B cell (primary cell): ENCODE measurements around the gene PALM2AKAP2. TPM values are rescaled to one million over a fixed set of nuclear protein-coding genes. Genes with fewer than 3 reads are reported as not detected.

Experiments used
- ATAC-seq: fragments of 200-7000 bp; cut with Tn5 transposase; one replicate; pipeline ENCODE4 v1.10.0; 2021; ENCODE audit warnings: low read depth, mild to moderate bottlenecking, moderate number of reproducible peaks, moderate library complexity
- CTCF ChIA-PET: fragments of 350-600 bp; sonication (Branson Sonifier 250); formaldehyde crosslinking; loops from one replicate; lab custom pipeline; 2021; ENCODE audit warnings: antibody characterized with exemption, inconsistent platforms; lab: Charles Lee
- POLR2A ChIA-PET: fragments of 350-600 bp; sonication (Branson Sonifier 250); formaldehyde crosslinking; loops from one replicate; lab custom pipeline; 2021; ENCODE audit warnings: antibody characterized with exemption; lab: Charles Lee
- DNase-seq: peaks from one replicate; pipeline ENCODE4 v3.0.0; 2013
- H2AFZ ChIP-seq: 2 replicates; pipeline ENCODE4 v1.6.1; 2012; ENCODE audit warnings: mild to moderate bottlenecking, low read depth, low read length; ENCODE audit not compliant: insufficient read depth, poor library complexity, severe bottlenecking
- H3K27ac ChIP-seq, 2 donors: 1 replicate in 1 of 2; 2 replicates in 1 of 2; pipeline ENCODE4 v1.5.1; 2012 to 2013; ENCODE audit warnings: low read length in 2 of 2, mild to moderate bottlenecking in 2 of 2, moderate library complexity in 1 of 2
- H3K27me3 ChIP-seq, 4 experiments: fragments of 200-600 bp in 1 of 4; sonication (generic) in 1 of 4; replicated peaks in 1 of 4; 1 replicate in 2 of 4; 2 replicates in 2 of 4; pipeline versions ENCODE4 v1.6.1 to v1.7.0; 2013 to 2016; ENCODE audit warnings: low read length in 3 of 4, mild to moderate bottlenecking in 2 of 4, mixed read lengths in 1 of 4, moderate library complexity in 1 of 4; ENCODE audit not compliant: insufficient read depth in 4 of 4, control insufficient read depth in 3 of 4; ENCODE audit errors: control extremely low read depth in 1 of 4
- H3K36me3 ChIP-seq, 2 experiments: replicated peaks in 1 of 2; 1 replicate in 1 of 2; 2 replicates in 1 of 2; pipeline versions ENCODE4 v1.6.1 to v1.7.1; 2013; ENCODE audit warnings: low read length in 1 of 2; ENCODE audit not compliant: insufficient read depth in 2 of 2, control insufficient read depth in 1 of 2; ENCODE audit errors: control extremely low read depth in 1 of 2, extremely low read depth in 1 of 2
- H3K4me1 ChIP-seq, 2 donors: fragments of 200-600 bp in 1 of 2; sonication (generic) in 1 of 2; 1 replicate in 1 of 2; 2 replicates in 1 of 2; pipeline versions ENCODE4 v1.5.1 to v1.6.1; 2013 to 2017; ENCODE audit warnings: low read length in 2 of 2; ENCODE audit not compliant: control insufficient read depth in 2 of 2, insufficient read depth in 2 of 2
- H3K4me2 ChIP-seq: replicated peaks from 2 replicates; pipeline ENCODE3; 2012; ENCODE audit warnings: mild to moderate bottlenecking, low read depth, low read length; ENCODE audit not compliant: poor library complexity, severe bottlenecking
- H3K4me3 ChIP-seq, 5 experiments: fragments of 200-600 bp in 1 of 5; sonication (generic) in 1 of 5; 1 replicate in 3 of 5; 2 replicates in 2 of 5; pipeline versions ENCODE4 v1.5.1 to v1.7.0; 2011 to 2016; ENCODE audit warnings: low read length in 4 of 5, mild to moderate bottlenecking in 4 of 5, low read depth in 2 of 5, control low read depth in 1 of 5, moderate library complexity in 1 of 5; ENCODE audit not compliant: insufficient read depth in 1 of 5; ENCODE audit errors: control extremely low read depth in 1 of 5, extremely low read depth in 1 of 5
- H3K79me2 ChIP-seq: fragments of 200-600 bp; sonication (generic); one replicate; pipeline ENCODE4 v1.6.0; 2016; ENCODE audit warnings: low read length; ENCODE audit not compliant: control insufficient read depth, insufficient read depth
- H3K9ac ChIP-seq: fragments of 200-600 bp; sonication (generic); 2 replicates; pipeline ENCODE4 v1.6.1; 2017; ENCODE audit warnings: mild to moderate bottlenecking, low read length, moderate library complexity
- H3K9me3 ChIP-seq, 3 donors: one replicate each; pipeline versions ENCODE4 v1.6.1 to v1.7.1; 2013; ENCODE audit warnings: low read length in 2 of 3; ENCODE audit not compliant: control insufficient read depth in 2 of 3, insufficient read depth in 1 of 3; ENCODE audit errors: control extremely low read depth in 1 of 3
- H4K20me1 ChIP-seq: 2 replicates; pipeline ENCODE4 v1.6.0; 2012; ENCODE audit warnings: mild to moderate bottlenecking, low read length; ENCODE audit not compliant: insufficient read depth, control insufficient read depth, poor library complexity, severe bottlenecking
- H3K27ac Mint-ChIP-seq: one replicate; pipeline ENCODE4 v1.8.0; 2021; ENCODE audit warnings: mixed read lengths
- H3K27me3 Mint-ChIP-seq: one replicate; pipeline ENCODE4 v1.8.0; 2021; ENCODE audit warnings: mixed read lengths
- H3K4me1 Mint-ChIP-seq: one replicate; pipeline ENCODE4 v1.8.0; 2021; ENCODE audit warnings: mixed read lengths
- H3K4me3 Mint-ChIP-seq: one replicate; pipeline ENCODE4 v1.8.0; 2021; ENCODE audit warnings: mixed read lengths
- H3K9me3 Mint-ChIP-seq: one replicate; pipeline ENCODE4 v1.8.0; 2022; ENCODE audit warnings: mixed read lengths; ENCODE audit not compliant: insufficient read depth
- EZH2 ChIP-seq: IDR thresholded peaks from 2 replicates; pipeline ENCODE4 v1.6.1; 2012; ENCODE audit warnings: borderline replicate concordance, low read depth, mild to moderate bottlenecking, moderate library complexity, low read length; ENCODE audit not compliant: insufficient read depth, poor library complexity, severe bottlenecking
- WGBS: methylation state at CpG from one replicate; pipeline ENCODE4 v1.1.5; 2013; ENCODE audit warnings: missing lambda C conversion rate; ENCODE audit not compliant: insufficient coverage; 5-methylcytosine and 5-hydroxymethylcytosine counted together
- intact Hi-C: fragments of 100-400 bp; cut with micrococcal nuclease; formaldehyde crosslinking; loops from one replicate; pipeline ENCODE4 v1.10.0; 2022
- polyA plus RNA-seq: library from polyadenylated mRNA; depleted of rRNA; stranded (reverse); fragments of >200 nt; gene quantifications from 2 replicates; pipeline ENCODE4 v1.2.3, GENCODE V29; 2012
- total RNA-seq, 2 donors: library from RNA; stranded (reverse); fragments of 120-200 nt in 1 of 2; gene quantifications; 1 replicate in 1 of 2; 2 replicates in 1 of 2; pipeline versions ENCODE4 v1.2.3 to v1.2.4, GENCODE V29; 2013 to 2022
- TF ChIP-seq, protein P1 (sequence below): fragments of 200-600 bp; IDR thresholded peaks from one replicate; pipeline ENCODE4 v1.8.0; 2022; ENCODE audit warnings: antibody characterized with exemption, mild to moderate bottlenecking

Gene PALM2AKAP2
- total and polyA plus RNA-seq, 2 donors (not counting 1 experiment from before 2014, with no cell fraction given), result not detected

- no peaks in the 10 kb centered on the region for H3K36me3 ChIP-seq
- no peak for TF ChIP-seq EZH2
- TF ChIP-seq, protein P1, sequence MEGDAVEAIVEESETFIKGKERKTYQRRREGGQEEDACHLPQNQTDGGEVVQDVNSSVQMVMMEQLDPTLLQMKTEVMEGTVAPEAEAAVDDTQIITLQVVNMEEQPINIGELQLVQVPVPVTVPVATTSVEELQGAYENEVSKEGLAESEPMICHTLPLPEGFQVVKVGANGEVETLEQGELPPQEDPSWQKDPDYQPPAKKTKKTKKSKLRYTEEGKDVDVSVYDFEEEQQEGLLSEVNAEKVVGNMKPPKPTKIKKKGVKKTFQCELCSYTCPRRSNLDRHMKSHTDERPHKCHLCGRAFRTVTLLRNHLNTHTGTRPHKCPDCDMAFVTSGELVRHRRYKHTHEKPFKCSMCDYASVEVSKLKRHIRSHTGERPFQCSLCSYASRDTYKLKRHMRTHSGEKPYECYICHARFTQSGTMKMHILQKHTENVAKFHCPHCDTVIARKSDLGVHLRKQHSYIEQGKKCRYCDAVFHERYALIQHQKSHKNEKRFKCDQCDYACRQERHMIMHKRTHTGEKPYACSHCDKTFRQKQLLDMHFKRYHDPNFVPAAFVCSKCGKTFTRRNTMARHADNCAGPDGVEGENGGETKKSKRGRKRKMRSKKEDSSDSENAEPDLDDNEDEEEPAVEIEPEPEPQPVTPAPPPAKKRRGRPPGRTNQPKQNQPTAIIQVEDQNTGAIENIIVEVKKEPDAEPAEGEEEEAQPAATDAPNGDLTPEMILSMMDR, result no peak
- H3K4me1 ChIP-seq, result peaks cover 0 to 4% of the 10 kb centered on the region in 2 donors
- no peak overlapping the region for H3K4me3 Mint-ChIP-seq
- H3K27ac ChIP-seq, result no peak overlapping the region
- no peaks in the 10 kb centered on the region for H4K20me1 ChIP-seq
- H3K27me3 ChIP-seq, result peaks cover 0 to 3% (median 1%) of the 10 kb centered on the region in 4 experiments
- H2AFZ ChIP-seq, result no peak overlapping the region
- intact Hi-C loops, result no loop called here
- ChIA-PET CTCF (no interaction called here), POLR2A (no interaction called here)
- H3K4me2 ChIP-seq, result no peak overlapping the region
- no peaks in the 10 kb centered on the region for H3K79me2 ChIP-seq
- no peak overlapping the region for H3K4me3 ChIP-seq
- DNase-seq (no peak), ATAC-seq (no peak)
- no peak overlapping the region for H3K9ac ChIP-seq
- peaks cover 6% of the 10 kb centered on the region for H3K4me1 Mint-ChIP-seq
- H3K27me3 Mint-ChIP-seq, result peaks cover 50% of the 10 kb centered on the region
- 72% methylated on average over 2 of the region's 2 CpGs for WGBS
- no peaks in the 10 kb centered on the region for H3K9me3 ChIP-seq
- no peaks in the 10 kb centered on the region for H3K9me3 Mint-ChIP-seq
- H3K27ac Mint-ChIP-seq, result no peak overlapping the region
These were observed 3.6 kb upstream of the PALM2AKAP2 start for GRCh38 chr9:109776391-109776790.

DNA sequence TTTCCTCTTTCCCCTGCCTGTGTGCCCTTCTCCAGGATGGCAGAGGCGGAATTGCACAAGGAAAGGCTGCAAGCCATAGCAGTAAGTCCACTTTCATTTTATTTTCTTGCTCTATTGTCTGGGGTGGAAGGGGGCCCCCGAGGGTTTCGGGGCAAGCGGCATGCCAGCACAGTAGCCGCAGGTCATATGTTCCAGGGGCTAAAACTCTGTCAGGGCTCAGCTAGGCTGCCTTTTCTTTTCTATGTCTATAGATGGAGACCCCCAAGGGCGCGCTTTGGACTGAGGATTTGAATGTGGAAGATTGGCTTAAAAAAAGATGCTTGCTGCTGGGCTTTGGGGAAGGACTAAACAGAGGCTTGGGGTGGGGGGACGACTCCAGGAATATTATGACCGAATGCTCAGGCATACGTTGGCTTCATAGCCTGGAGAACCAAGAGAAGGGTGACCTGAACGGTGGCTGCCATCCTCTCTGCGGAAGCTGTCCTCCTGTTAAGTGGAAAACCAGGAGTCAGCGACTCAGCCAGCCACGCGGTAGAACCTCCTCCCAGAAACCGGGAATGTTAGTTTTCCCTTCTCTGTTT is 545 bp downstream of the PALM2AKAP2 start:
- H3K9ac ChIP-seq, result no peak overlapping the region
- peaks cover 0 to 4% of the 10 kb centered on the region in 2 donors for H3K4me1 ChIP-seq
- H3K27me3 ChIP-seq, result peaks cover 0 to 11% (median 5%) of the 10 kb centered on the region in 4 experiments
- 11% methylated on average over 13 of the region's 16 CpGs for WGBS
- Mint-ChIP-seq H3K27ac (no peak overlapping the region), H3K9me3 (no peaks in the 10 kb centered on the region), H3K27me3 (peaks cover 59% of the 10 kb centered on the region), H3K4me1 (peaks cover 6% of the 10 kb centered on the region), H3K4me3 (no peak overlapping the region)
- no peak overlapping the region for H2AFZ ChIP-seq
- no peak for TF ChIP-seq EZH2
- TF ChIP-seq, protein P1, result no peak
- ChIA-PET POLR2A (no interaction called here), CTCF (no interaction called here)
- H3K36me3 ChIP-seq, result no peaks in the 10 kb centered on the region
- DNase-seq (no peak), ATAC-seq (no peak)
- H3K4me2 ChIP-seq, result peak overlapping the region; percentile 3
- H3K9me3 ChIP-seq, result no peaks in the 10 kb centered on the region
- no peaks in the 10 kb centered on the region for H4K20me1 ChIP-seq
- no peaks in the 10 kb centered on the region for H3K79me2 ChIP-seq
- H3K27ac ChIP-seq, result no peak overlapping the region
- no peak overlapping the region for H3K4me3 ChIP-seq
- intact Hi-C loops, result no loop called here
